Iris pigment epithelial cell (primary cell): ENCODE data around the gene RTN3.
"Not testable (repeated sequence)": the region's sequence is repeated elsewhere in the genome, so short reads cannot be mapped to it uniquely, and the experiment has no call there.

Source experiments
- DNase-seq: peaks from one replicate; pipeline ENCODE4 v3.0.0-alpha.2; 2011; ENCODE audit warnings: low read depth

RTN3 gene, protein sequence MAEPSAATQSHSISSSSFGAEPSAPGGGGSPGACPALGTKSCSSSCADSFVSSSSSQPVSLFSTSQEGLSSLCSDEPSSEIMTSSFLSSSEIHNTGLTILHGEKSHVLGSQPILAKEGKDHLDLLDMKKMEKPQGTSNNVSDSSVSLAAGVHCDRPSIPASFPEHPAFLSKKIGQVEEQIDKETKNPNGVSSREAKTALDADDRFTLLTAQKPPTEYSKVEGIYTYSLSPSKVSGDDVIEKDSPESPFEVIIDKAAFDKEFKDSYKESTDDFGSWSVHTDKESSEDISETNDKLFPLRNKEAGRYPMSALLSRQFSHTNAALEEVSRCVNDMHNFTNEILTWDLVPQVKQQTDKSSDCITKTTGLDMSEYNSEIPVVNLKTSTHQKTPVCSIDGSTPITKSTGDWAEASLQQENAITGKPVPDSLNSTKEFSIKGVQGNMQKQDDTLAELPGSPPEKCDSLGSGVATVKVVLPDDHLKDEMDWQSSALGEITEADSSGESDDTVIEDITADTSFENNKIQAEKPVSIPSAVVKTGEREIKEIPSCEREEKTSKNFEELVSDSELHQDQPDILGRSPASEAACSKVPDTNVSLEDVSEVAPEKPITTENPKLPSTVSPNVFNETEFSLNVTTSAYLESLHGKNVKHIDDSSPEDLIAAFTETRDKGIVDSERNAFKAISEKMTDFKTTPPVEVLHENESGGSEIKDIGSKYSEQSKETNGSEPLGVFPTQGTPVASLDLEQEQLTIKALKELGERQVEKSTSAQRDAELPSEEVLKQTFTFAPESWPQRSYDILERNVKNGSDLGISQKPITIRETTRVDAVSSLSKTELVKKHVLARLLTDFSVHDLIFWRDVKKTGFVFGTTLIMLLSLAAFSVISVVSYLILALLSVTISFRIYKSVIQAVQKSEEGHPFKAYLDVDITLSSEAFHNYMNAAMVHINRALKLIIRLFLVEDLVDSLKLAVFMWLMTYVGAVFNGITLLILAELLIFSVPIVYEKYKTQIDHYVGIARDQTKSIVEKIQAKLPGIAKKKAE

DNA sequence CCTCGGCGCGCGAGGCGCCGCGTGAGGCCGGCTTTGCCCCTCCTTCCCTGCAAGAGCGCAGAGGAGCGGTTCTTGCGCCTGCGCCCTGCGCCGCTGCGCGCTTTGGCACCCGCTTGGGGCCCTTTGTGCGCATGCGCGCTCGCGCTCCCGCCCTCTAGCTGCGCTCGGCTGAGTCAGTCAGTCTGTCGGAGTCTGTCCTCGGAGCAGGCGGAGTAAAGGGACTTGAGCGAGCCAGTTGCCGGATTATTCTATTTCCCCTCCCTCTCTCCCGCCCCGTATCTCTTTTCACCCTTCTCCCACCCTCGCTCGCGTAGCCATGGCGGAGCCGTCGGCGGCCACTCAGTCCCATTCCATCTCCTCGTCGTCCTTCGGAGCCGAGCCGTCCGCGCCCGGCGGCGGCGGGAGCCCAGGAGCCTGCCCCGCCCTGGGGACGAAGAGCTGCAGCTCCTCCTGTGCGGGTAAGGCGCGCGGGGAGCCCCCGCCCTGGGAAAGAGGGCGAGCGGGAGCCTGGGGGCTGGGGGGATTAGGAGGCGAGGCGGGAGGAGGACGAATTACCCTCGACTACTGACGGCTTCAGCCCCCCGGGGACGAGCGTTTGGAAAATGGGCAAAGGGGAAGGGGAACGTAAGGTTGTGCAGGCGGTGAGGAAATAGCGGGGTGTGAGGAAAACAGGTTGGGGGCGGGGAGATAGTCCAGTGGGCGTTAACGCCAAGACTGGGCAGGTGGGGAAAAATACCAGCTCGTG is at the start of gene RTN3:
Gene RTN3, plus strand, starts transcription at position 180 of the 745 bp plus-strand sequence. Its CDS starts 137 bp downstream, at position 317.
- DNase-seq, result peak; percentile 97

DNA sequence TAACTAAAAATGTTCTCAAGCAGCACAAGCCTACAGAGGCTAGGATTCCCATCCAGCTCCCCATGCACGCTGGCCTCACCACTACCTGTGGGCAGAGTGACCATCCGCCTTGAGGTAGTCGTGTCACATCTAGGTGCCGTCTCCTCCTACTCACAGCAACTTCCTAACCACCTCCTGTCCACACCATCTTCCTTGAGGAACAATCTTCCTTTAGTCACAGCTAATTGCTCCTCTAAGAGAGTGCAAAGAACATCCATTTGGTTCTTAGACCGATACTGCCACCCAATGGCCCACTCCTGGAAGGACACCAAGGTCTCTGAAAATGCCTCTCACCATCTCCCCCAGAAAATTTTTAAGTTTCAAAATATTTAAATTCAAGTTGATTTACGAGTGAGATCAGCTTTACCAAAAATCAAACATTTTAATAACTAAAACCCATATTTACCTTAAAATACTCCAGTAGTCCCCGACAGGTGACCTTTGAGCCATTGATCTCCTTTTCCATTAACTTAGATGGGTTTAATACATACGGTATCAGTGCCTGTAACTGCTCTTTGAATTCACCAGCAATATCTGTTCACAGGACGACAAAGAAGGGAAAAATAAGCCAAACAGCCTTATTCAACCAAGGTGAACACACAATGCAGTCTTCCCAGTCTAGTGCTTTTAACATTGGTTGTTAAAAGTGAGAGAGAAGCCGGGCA is 45.4 kb upstream of the RTN3 start:
- DNase-seq, result peak; percentile 52

DNA sequence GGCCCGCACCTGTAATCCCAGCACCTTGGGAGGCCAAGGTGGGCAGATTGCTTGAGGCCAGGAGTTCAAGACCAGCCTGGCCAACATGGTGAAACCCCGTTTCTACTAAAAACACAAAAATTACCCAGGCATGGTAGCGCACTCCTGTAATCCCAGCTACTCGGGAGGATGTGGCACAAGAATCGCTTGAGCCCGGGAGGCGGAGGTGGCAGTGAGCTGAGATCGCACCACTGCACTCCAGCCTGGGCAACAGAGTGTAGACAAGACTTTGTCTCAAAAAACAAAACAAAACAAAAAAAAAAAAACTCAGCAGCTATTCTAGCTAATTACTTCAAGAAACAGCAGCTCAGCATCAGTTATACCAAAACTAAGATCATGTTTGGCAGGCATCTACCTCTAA is 42.9 kb upstream of the RTN3 start:
- DNase-seq, result not testable (repeated sequence)

DNA sequence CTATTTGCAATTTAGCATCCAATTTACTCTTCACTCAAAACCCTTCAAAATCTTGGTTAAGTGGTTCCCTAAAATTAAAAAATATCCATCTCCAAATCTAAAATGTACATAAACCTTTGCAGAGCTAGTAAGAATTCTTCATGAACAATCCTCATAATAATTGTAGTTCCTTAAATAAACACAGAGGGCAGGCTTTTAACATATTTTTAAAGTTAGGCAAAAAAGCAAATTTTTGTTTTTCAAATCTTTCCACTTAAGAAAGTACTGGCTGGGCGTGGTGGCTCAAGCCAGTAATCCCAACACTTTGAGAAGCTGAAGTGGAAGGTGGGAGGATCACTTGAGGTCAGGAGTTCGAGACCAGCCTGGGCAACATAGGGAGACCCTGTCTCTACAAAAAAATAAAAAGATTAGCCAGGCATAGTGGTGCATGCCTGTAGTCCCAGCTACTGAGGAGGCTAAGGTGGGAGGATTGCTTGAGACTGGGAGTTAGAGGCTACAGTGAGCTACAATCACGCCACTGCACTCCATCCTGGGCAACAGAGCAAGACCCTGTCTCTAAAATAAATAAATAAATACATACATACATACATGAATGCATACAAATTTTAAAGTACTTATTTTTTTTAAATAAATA is 42.0 kb upstream of the RTN3 start:
- peak; percentile 25 for DNase-seq

DNA sequence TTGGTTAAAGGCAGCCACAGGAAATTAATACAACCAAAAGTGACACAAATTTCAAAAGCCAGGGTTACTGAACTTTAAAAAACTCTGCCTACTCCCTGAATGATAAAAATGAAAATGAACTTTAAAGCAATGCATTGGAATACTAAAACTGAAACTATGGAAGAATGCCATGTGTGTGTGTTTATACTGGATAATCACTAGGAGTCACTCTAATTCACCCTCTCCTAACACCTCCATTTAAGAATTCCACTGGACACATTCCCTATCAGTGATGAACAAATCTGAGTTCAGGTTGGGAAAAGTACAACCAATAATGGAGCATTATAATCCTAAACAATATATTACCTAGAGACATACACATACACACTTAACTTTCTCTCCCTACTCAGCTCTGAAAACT is 39.6 kb upstream of the RTN3 start:
- DNase-seq, result no peak

DNA sequence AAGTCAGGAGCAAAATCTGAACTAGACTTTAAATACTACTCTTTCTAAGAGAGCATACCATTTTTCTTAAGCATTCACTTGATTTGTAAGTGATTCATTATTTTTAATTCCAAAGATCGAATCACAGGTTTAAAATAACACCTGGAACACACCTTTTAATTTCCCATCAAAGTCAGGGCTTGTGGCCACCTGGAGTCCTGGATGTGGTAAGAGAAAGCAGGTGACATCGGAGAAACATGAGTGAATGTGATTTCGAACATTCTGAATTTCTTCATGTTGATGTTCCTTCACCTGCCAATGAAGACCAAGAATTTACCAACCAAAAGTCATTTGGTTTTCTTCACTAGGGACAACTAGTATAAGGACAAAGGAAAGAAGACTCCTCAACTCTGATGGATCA is 38.1 kb upstream of the RTN3 start:
- DNase-seq, result no peak

DNA sequence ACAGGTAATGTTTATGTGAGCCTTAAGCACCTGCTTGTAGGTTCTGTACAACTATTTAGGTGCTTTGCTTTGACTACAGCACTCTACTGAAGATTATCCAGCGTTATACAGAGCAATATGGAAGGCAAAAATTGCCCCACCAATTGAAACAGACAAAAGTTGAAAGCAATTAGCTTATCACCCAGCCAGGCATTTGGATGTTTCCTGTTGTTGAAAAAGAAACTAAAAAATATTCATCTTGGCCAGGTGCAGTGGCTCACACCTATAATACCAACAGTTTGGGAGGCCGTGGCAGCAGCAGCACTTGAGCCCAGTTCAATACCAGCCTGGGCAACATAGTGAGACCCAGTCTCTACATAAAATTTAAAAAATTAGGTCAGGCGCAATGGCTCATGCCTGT is 28.6 kb upstream of the RTN3 start:
- no peak for DNase-seq

DNA sequence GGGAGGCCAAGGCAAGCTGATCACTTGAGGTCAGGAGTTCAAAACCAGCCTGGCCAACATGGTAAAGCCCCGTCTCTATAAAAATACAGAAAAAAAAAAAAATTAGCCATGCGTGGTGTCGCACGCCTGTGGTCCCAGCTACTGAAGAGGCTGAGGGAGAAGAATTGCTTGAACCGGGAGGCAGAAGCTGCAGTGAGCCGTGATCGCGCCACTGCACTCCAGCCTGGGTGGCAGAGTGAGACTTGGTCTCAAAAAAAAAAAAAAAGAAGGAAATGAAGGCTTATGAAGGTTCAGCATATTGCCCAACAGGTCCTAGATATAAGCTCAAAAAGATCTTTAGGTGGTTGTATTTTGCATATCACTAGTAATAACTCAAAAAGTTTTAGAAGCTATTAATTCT is 20.3 kb upstream of the RTN3 start:
- DNase-seq, result no peak

DNA sequence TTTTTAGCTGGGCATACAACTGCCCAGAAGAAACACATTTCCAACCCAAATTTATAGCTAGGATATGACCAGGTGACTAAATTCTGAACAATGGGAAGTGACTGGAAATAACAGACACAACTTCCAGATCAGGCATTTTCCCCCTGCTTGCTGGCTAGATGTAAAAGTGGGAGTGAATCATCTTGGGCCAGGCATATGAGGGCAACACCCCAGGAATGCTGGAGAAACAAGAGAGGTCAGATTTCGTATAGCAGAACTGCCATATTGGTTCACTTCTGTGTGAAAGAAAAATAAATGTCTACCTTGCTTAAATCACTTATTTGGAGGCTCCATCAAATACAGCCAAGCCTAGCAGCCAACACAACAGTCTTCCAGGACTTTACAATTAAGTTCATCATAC is 17.5 kb upstream of the RTN3 start:
- DNase-seq, result peak; percentile 87

DNA sequence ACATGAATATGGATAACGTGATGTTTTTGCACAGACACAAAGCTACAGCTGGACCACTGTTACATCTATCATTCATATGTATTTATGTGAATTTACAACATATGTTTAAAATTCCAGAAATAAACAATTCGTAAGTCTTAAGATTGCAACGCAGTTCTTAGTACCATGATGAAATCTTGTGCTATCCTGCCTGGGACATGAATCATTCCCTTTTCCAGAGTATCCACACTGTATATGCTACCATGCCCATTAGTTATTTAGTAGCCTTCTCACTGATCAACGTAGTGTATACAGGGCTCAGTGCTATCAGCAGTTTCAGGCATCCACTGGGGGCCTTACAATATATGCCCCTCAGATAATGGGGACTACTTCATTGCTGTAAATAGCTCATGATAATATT is 14.4 kb upstream of the RTN3 start:
- DNase-seq, result peak; percentile 87

DNA sequence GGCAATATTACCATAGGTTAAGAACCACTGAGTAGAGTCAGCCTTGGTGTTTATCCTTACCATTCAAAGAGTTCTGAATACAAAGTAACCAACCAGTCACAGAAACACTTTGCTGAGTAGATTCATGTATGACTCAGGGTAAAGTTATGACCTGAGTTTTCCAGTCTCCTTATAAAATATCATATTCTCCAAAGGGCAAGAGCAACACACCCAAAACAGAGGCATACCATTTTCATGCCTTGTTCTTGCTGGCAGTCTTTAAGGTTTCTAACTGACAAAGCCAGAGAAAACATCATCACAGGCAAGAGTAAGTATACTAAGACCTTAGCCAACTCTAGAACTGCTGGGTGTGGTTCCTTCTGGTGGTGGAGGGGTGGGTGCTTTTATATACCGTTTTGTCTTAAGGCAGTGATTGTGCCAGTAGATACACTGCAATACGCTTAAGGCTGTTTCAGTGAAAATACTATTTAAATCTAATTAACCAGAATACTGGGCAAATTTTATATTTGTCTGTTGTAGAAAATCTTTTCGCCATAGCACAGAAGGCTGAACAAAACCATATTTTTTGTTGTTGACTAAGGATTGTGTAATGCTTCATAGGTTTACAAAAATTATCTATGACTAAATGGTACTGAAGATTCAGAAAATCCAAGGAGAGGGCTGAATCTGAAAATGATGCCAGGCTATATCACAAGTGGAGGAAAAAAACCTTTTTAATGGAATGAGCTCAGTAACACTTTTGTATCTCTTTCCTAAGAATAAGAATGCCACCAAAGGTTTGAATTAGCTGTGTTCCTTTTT is 13.1 kb upstream of the RTN3 start:
- peak; percentile 94 for DNase-seq

DNA sequence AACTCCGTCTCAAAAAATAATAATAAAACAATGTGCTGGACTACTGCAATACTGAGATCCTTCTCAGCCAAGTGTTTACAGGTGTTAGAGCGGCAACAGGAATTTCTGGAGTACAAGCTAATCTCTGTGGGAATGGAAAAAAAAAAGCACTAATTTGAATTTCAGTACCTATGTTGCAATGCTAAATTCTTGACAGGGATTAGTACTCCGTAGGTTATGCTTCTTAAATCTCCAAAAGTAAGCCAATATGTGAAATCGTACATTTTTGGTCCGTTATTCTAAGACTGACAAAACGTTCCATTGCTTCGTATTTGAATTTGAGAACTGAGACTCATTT is 11.2 kb upstream of the RTN3 start:
- DNase-seq, result no peak

DNA sequence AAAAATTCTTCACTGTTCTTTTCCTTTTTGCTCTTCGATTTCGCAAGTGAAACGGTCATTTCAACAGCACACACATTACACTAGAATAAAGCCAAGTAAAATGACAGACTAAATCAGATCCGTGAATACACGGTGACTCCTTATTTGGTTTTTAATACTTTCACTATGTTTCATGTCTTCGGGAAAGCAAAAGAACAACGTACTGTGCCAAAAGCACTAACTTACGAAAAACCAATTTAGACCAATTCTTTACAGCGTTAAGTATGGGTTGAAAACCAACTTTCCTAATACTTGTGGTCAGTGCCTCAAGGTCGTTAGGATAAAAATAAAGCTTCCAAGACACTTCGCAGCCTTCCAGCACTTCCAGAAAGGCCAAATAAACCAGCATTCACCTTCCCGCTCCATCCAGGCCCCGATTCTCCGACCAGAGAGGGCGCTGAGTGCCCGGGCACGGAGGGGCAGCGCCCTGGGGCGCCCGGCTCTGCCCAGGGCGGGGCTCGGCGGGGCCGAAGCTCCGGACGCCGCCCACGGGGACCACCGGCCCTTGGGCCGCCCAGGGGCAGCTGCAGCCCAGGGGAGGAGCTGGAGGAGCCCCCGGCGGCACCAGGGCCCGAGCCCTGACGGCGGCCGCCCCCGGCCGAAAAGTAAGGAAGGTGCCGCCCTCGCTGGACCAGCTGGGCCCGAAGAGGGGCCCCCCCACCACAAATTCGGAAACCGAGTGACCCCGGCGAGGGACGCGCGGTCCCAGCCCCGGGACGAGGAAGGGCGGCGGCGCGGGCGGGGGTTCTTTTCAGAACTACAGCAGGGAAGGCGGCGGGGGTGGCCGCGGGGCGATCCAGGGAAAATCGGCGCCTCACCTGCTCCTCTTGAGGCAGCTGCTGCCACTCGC is 10.6 kb upstream of the RTN3 start:
- DNase-seq, result peak; percentile 59

DNA sequence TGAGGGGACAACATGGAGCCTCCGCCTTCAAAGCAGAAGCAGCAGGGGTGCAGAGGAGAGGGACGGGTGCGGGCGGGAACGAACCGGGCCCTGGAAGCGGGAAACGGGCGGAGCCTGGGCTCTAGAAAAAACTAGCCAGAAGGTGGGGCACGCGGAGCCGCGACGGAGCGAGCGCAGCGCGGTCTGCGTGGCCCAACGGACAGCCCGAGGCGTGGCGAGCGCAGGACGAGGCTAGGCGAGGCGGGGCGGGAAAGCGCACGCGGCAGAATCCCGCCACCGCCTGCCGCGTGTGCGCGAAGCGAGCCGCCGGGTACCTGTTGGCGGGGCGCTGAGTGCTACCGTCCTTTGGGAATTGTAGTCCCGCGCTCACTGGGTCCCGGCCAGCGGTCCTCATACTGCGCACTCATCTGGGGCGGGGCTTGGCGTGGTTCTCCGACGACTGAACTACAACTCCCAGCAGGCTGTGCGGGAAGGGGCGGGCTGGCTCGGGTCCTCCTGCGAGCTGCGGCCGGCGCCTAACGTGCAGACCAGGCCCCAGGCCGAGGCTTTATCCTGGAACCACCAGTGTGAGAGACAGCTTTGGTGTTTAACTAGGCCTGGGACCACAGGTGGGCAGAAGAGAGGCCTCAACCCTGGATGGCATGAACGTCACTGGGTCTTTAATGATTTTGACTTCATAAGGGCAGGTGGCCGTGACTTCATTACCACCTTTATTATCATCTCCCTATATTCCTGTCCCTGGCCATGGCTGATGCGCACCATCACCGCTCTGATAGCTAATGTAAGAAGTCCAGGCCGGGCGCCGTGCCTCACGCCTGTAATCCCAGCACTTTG is 9.8 kb upstream of the RTN3 start, which contains the start of gene ATL3:
Gene ATL3, minus strand, starts transcription at position 55 of the 834 bp plus-strand sequence. Its CDS starts 41 bp downstream, at position 14.
- peak; percentile 98 for DNase-seq

DNA sequence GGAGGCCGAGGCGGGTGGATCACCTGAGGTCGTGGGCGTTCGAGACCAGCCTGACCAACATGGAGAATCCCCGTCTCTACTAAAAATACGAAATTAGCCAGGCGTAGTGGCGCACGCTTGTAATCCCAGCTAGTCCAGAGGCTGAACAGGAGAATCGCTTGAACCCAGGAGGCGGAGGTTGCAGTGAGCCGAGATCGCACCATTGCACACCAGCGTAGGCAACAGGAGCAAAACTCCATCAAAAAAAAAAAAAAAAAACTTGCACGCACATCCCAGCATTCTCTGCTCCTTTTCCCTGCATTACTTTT is 9.2 kb upstream of the RTN3 start:
- DNase-seq, result no peak

DNA sequence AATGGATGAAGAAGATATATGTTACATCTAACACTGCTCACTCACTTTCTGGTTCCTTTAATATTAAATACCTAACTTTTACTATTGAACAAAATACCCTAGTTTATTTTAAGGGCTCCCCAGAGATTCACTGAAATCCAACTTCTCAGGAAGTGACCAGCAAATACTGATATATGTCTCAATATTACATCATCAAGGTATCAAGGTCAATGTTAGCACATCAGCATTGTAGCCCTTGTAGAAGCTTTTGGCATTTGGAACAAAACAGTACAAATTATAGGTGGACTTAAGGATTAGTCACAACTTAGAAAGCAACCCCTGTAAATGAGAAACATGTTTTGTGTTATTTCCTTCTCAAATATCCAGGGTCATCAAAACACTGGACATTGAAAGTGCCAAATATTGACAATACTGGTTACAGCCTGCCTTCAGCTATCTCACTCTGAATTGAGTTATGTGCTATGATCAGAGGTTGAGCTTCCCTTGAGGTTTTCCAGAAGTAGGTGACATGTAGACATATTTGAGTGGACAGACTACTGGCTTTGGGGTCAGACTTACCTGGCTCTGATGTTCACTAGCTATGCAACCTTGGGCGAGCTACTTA is 8.3 kb upstream of the RTN3 start:
- DNase-seq, result no peak

DNA sequence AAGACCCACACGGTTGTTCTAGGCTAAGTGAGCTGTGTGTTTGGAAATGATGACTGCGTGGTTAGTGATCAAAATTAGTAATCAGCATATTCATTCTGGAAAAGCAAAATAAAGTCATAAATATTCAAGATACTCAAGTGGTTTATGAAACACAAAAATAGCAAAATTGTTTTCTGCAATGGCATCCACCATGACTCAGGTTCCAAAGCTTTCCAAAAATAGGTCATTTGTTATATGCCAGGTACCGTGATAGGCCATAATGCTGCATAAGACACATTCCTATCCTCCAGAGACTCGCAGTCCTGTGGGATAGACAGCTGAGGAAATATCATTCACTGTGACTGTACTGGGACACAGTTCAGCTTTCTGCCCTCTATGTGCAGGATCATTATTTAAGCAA is 7.7 kb upstream of the RTN3 start:
- no peak for DNase-seq

DNA sequence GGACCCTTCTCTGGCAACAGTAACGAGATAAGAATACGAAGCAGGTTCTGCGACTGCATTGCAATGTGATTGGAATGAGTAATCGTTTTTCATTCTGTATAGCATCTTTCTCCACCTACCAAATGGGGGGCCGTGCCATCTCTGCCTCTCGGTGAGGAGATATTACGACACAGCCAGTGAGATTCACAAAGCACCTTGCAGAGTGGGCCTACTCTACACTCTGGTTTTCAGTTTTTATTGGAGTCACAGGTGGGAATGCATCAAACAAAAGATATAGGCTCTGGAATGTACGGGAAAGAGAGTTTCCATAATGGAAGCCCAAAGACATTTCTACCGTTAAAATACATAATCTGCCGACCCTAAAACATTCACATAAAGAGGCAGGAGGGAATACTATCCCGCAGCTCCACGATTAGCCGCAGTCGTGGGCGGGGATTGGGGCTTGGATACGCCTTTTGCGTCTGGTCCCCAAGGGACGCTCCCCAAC is 423 bp upstream of the RTN3 start:
- DNase-seq, result no peak
